Smooth muscle cell (in vitro differentiated cells): ENCODE measurements around the gene PNMA8A. TPM values are rescaled to one million over a fixed set of nuclear protein-coding genes. Genes with fewer than 3 reads are reported as not detected.
A peak's percentile ranks its signal among the peaks of the same experiment; 100 is the strongest.

Experiments used
- DNase-seq: peaks from one replicate; lab custom pipeline; 2025; ENCODE audit not compliant: unreplicated experiment; lab: John Stamatoyannopoulos, UW
- H2AFZ ChIP-seq: fragments of 200-600 bp; sonication (generic); 2 replicates; pipeline ENCODE4 v1.6.0; 2016; ENCODE audit warnings: antibody characterized with exemption, low read depth, mild to moderate bottlenecking
- H3F3A ChIP-seq: fragments of 200-600 bp; sonication (generic); 2 replicates; pipeline ENCODE4 v1.6.0; 2017; ENCODE audit warnings: antibody characterized with exemption, low read depth
- H3K27ac ChIP-seq: fragments of 200-600 bp; sonication (generic); 2 replicates; pipeline ENCODE4 v1.5.1; 2016; ENCODE audit warnings: low read depth, mild to moderate bottlenecking
- H3K27me3 ChIP-seq: fragments of 200-600 bp; sonication (generic); 2 replicates; pipeline ENCODE4 v1.6.1; 2016; ENCODE audit warnings: low read depth, mild to moderate bottlenecking
- H3K36me3 ChIP-seq: fragments of 200-600 bp; sonication (generic); 2 replicates; pipeline ENCODE4 v1.5.1; 2016; ENCODE audit warnings: low read depth
- H3K4me1 ChIP-seq: fragments of 200-600 bp; sonication (generic); 2 replicates; pipeline ENCODE4 v1.5.1; 2016; ENCODE audit warnings: low read depth
- H3K4me2 ChIP-seq: fragments of 200-600 bp; sonication (generic); 2 replicates; pipeline ENCODE4 v1.6.0; 2016; ENCODE audit warnings: mild to moderate bottlenecking
- H3K4me3 ChIP-seq: fragments of 200-600 bp; sonication (generic); 2 replicates; pipeline ENCODE4 v1.5.1; 2016; ENCODE audit warnings: mild to moderate bottlenecking
- H3K79me2 ChIP-seq: fragments of 200-600 bp; sonication (generic); 2 replicates; pipeline ENCODE4 v1.6.0; 2016; ENCODE audit warnings: low read depth, mild to moderate bottlenecking
- H3K9ac ChIP-seq: fragments of 200-600 bp; sonication (generic); 2 replicates; pipeline ENCODE4 v1.6.0; 2016; ENCODE audit warnings: low read depth
- H3K9me3 ChIP-seq: fragments of 200-600 bp; sonication (generic); replicated peaks from 2 replicates; pipeline ENCODE4 v1.5.1; 2016; ENCODE audit warnings: low read depth
- H4K20me1 ChIP-seq: fragments of 200-600 bp; sonication (generic); 2 replicates; pipeline ENCODE4 v1.6.0; 2016; ENCODE audit warnings: low read depth
- CTCF ChIP-seq: fragments of 200-600 bp; sonication (generic); IDR thresholded peaks from 2 replicates; pipeline ENCODE4 v1.5.1; 2017; ENCODE audit warnings: borderline replicate concordance, mild to moderate bottlenecking, antibody characterized with exemption; ENCODE audit not compliant: insufficient read depth, poor library complexity, severe bottlenecking
- WGBS: methylation state at CpG from one replicate; pipeline ENCODE4 v1.1.7; 2016; ENCODE audit warnings: low lambda C conversion rate; 5-methylcytosine and 5-hydroxymethylcytosine counted together
- polyA plus RNA-seq: library from polyadenylated mRNA; unstranded; fragments of >200 nt; fragmentation: Nextera tagmentation; extraction: Ambion mirVana; gene quantifications from 2 replicates; pipeline ENCODE4 v1.2.1, GENCODE V29; 2016
- total RNA-seq: library from RNA; depleted of rRNA; stranded (reverse); fragments of >200 nt; gene quantifications from 2 replicates; pipeline ENCODE4 v1.2.3, GENCODE V29; 2014

PNMA8A gene
- total and polyA plus RNA-seq, 2 experiments from 2014 or later, result 3.6 to 16.4 TPM

GRCh38 chr19:46469541-46470185, 1.7 kb downstream of the PNMA8A start:
- Histone ChIP-seq H3K4me2 (no peak overlapping the region), H3K36me3 (no peaks in the 10 kb centered on the region), H3K9me3 (no peaks in the 10 kb centered on the region), H3K27ac (no peak overlapping the region), H3K79me2 (no peaks in the 10 kb centered on the region), H3K4me3 (no peak overlapping the region), H4K20me1 (no peaks in the 10 kb centered on the region), H3K4me1 (peaks cover 13% of the 10 kb centered on the region), H2AFZ (no peak overlapping the region), H3K9ac (no peak overlapping the region), H3K27me3 (no peaks in the 10 kb centered on the region), H3F3A (no peaks in the 10 kb centered on the region)
- DNase-seq, result no peak
- 98% methylated on average over 17 of the region's 18 CpGs for WGBS
- TF ChIP-seq CTCF, result no peak

GRCh38 chr19:46466536-46467196, 4.7 kb downstream of the PNMA8A start:
- no peak for DNase-seq
- H2AFZ ChIP-seq, result no peak overlapping the region
- 72% methylated on average over 15 of the region's 15 CpGs for WGBS

GRCh38 chr19:46463516-46463915, 7.8 kb downstream of the PNMA8A start:
- WGBS, result 96% methylated on average over 7 of the region's 7 CpGs
- DNase-seq, result no peak
- Histone ChIP-seq H3K4me3 (no peak overlapping the region), H3K27ac (no peak overlapping the region), H2AFZ (no peak overlapping the region), H3K9ac (no peak overlapping the region), H4K20me1 (no peaks in the 10 kb centered on the region), H3K79me2 (no peaks in the 10 kb centered on the region), H3K9me3 (no peaks in the 10 kb centered on the region), H3K4me1 (no peaks in the 10 kb centered on the region), H3K27me3 (no peaks in the 10 kb centered on the region), H3K36me3 (no peaks in the 10 kb centered on the region), H3K4me2 (no peak overlapping the region), H3F3A (no peaks in the 10 kb centered on the region)
- TF ChIP-seq CTCF, result no peak

More at GRCh38 chr19:46466536-46467196, 4.7 kb downstream of the PNMA8A start:
- H3K4me2 ChIP-seq, result peak overlapping the region; percentile 39
- H3K9ac ChIP-seq, result no peak overlapping the region
- peaks cover 11% of the 10 kb centered on the region for H3K4me1 ChIP-seq
- TF ChIP-seq CTCF, result no peak
- H3K79me2 ChIP-seq, result no peaks in the 10 kb centered on the region
- no peaks in the 10 kb centered on the region for H3K9me3 ChIP-seq
- H4K20me1 ChIP-seq, result no peaks in the 10 kb centered on the region
- no peaks in the 10 kb centered on the region for H3K36me3 ChIP-seq
- H3F3A ChIP-seq, result no peaks in the 10 kb centered on the region
- H3K27me3 ChIP-seq, result no peaks in the 10 kb centered on the region
- H3K4me3 ChIP-seq, result no peak overlapping the region
- H3K27ac ChIP-seq, result no peak overlapping the region
